Measurements from ENCODE around the gene BIRC7. TPM values are rescaled to one million over a fixed set of nuclear protein-coding genes. Genes with fewer than 3 reads are reported as not detected.
"Not testable (repeated sequence)": the region's sequence is repeated elsewhere in the genome, so short reads cannot be mapped to it uniquely, and the experiment has no call there.

BIRC7 gene
- total RNA-seq, 1 donor from 2014 or later = not detected

- no peak for DNase-seq (ENCODE audit: low read depth in 2 of 2)
These were observed 28.8 kb upstream of the BIRC7 start for GRCh38 chr20:63206878-63207277.

GRCh38 chr20:63208346-63208909, 27.3 kb upstream of the BIRC7 start:
- DNase-seq (ENCODE audit: low read depth in 2 of 2) = no peak

GRCh38 chr20:63210011-63210605, 25.6 kb upstream of the BIRC7 start:
- DNase-seq (ENCODE audit: low read depth in 2 of 2) = peak in 1 of 2 donors; percentile 26

GRCh38 chr20:63212393-63212730, 23.3 kb upstream of the BIRC7 start:
- no peak for DNase-seq (ENCODE audit: low read depth in 2 of 2)

GRCh38 chr20:63212792-63213191, 22.9 kb upstream of the BIRC7 start:
- DNase-seq (ENCODE audit: low read depth in 2 of 2) = no peak

- DNase-seq (ENCODE audit: low read depth in 2 of 2) = no peak
These were observed 21.2 kb upstream of the BIRC7 start for GRCh38 chr20:63214514-63214913.

GRCh38 chr20:63215101-63216040, 20.3 kb upstream of the BIRC7 start:
- DNase-seq (ENCODE audit: low read depth in 2 of 2) = peak; percentile 42 to 63

GRCh38 chr20:63216041-63216848, 19.5 kb upstream of the BIRC7 start, which contains the start of gene YTHDF1:
Gene YTHDF1 (minus strand): TSS chr20:63216131. CDS start chr20:63215892, 239 bp downstream.
- peak; percentile 86 to 95 for DNase-seq (ENCODE audit: low read depth in 2 of 2)

GRCh38 chr20:63216849-63217471, 18.7 kb upstream of the BIRC7 start:
- no peak for DNase-seq (ENCODE audit: low read depth in 2 of 2)

- no peak for DNase-seq (ENCODE audit: low read depth in 2 of 2)
These were observed 18.0 kb upstream of the BIRC7 start for GRCh38 chr20:63217706-63218105.

GRCh38 chr20:63218701-63219446, 16.8 kb upstream of the BIRC7 start:
- no peak for DNase-seq (ENCODE audit: low read depth in 2 of 2)

- no peak for DNase-seq (ENCODE audit: low read depth in 2 of 2)
These were observed 16.3 kb upstream of the BIRC7 start for GRCh38 chr20:63219447-63219821.

GRCh38 chr20:63219866-63220521, 15.7 kb upstream of the BIRC7 start:
- no peak for DNase-seq (ENCODE audit: low read depth in 2 of 2)

GRCh38 chr20:63220696-63221399, 14.9 kb upstream of the BIRC7 start:
- DNase-seq (ENCODE audit: low read depth in 2 of 2) = no peak

GRCh38 chr20:63221400-63222053, 14.2 kb upstream of the BIRC7 start:
- not testable (repeated sequence) for DNase-seq (ENCODE audit: low read depth in 2 of 2)

GRCh38 chr20:63222541-63222940, 13.2 kb upstream of the BIRC7 start:
- no peak for DNase-seq (ENCODE audit: low read depth in 2 of 2)

- peak in 1 of 2 donors; percentile 45 for DNase-seq (ENCODE audit: low read depth in 2 of 2)
These were observed 12.4 kb upstream of the BIRC7 start for GRCh38 chr20:63223121-63223825.

- no peak for DNase-seq (ENCODE audit: low read depth in 2 of 2)
These were observed 11.9 kb upstream of the BIRC7 start for GRCh38 chr20:63223826-63224207.

Data from dermis microvascular lymphatic vessel endothelial cell (primary cell).